Measurements from ENCODE around the gene VAV2. TPM values are rescaled to one million over a fixed set of nuclear protein-coding genes. Genes with fewer than 3 reads are reported as not detected.

Gene VAV2
- total RNA-seq, 4 donors from 2014 or later = 15.0 to 25.7 (median 20.5) TPM

DNA sequence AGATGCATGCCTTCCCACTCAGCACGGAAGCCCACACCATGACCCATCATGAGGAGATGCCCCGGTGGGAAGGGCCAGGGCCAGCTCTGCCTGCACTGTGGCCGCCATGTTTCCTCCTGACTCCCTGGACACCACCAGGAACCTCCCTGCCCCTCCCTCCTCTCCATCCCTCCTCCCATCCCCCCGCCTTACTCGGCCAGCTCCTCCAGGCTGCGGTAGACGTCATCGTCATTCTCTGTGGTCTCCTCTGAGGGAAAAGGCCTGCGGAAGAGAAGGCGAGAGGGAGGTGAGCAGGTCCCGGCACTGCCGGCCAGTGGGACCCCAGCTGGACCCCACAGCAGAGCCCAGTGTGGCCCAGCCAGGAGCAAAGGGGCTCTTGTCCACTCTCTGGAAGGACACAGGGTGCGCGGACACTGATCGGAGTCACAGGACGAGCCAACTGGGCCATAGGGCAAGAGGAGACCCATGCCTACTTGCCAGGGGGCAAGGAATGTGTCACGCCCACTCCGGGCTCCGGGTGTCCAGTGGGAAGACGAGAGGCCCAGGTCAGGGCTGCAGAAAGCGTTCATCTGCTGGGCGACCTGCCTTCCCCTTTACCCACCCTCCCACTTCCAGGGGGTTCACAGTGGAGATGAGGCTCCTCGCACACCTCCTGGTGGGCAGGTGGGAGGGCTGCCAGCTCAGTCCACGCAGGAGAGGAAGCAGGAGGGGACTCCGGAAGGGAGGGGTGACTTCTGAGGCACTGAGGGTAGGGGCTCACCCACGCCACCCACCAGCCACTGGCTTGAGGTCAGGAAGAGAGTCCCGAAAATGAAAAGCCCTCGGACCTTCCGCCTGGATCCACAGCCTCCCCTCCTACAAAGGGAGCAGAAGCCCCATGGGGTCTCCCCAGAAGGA, 157.8 kb downstream of the VAV2 start:
- Histone ChIP-seq H3K27me3 (no peaks in the 10 kb centered on the region), H3K36me3 (no peaks in the 10 kb centered on the region), H3K9me3 (no peaks in the 10 kb centered on the region), H3K4me3 (replicated peaks in 1 of 3) (no peak overlapping the region), H3K4me1 (peaks cover 0 to 6% of the 10 kb centered on the region in 2 donors), H3K27ac (no peak overlapping the region)
- WGBS, 2 donors = 91 to 92% methylated on average over 17 to 28 of the region's 29 CpGs
- intact Hi-C loops (cut with DNase I) = no loop called here
- no peak for TF ChIP-seq POLR2A (IDR thresholded peaks at IDR 0.05)
- TF ChIP-seq, protein P1, sequence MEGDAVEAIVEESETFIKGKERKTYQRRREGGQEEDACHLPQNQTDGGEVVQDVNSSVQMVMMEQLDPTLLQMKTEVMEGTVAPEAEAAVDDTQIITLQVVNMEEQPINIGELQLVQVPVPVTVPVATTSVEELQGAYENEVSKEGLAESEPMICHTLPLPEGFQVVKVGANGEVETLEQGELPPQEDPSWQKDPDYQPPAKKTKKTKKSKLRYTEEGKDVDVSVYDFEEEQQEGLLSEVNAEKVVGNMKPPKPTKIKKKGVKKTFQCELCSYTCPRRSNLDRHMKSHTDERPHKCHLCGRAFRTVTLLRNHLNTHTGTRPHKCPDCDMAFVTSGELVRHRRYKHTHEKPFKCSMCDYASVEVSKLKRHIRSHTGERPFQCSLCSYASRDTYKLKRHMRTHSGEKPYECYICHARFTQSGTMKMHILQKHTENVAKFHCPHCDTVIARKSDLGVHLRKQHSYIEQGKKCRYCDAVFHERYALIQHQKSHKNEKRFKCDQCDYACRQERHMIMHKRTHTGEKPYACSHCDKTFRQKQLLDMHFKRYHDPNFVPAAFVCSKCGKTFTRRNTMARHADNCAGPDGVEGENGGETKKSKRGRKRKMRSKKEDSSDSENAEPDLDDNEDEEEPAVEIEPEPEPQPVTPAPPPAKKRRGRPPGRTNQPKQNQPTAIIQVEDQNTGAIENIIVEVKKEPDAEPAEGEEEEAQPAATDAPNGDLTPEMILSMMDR (IDR thresholded peaks at IDR 0.05) = no peak
- DNase-seq = no peak

DNA sequence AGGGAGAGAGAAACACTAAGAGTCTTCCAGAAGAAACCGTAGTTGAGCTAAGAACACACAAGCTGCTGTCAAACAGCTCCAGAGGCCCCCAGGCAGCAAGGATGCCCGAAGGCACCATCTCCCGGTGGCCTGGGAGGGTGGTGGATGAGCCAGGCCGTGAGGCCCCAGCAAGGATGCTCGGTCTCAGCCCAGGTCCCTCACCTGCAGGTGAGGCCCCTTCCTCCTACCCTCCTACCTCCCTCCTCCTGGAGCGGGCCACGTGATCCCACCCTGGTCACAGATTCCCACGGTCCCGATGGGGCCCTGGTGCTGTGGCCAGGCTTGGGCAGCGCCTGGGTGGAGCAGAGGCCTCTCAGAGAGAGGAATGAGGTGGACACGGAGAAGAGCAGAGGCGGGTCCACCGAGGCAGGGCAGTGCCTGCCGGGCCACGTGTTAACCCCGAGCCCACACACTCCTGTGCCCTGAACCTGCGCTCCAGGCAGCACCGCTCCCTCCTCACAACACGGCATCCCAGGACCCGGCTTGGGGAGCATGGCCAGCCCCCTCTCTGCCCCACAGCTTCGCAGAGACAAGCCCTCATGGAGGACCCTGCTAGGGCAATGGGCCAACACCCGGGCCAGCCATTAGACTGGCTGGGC, 158.6 kb downstream of the VAV2 start:
- intact Hi-C loops (cut with DNase I) = no loop called here
- WGBS, 2 donors = 91 to 96% methylated on average over 15 of the region's 22 CpGs

DNA sequence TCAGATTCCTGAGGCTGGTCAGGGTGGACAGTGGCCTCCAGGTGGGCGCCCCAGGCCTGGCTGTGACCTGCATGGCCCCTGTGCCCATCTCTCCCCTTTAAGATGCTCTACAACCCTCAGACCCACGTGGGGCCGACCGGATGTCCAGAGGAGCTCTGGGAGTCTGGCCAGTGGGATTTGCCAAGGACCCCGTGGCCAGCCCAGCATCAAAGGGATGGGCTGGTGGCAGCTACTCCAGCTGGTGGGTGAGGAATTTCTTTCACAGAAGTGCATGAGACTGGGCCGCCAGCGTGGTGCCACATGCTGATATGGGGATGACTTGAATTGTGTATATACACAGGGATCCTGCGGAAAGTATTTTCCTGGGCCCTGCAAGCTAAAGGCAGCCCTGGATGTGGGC, 159.2 kb downstream of the VAV2 start:
- Histone ChIP-seq H3K27ac (no peak overlapping the region), H3K4me1 (peaks cover 0 to 6% of the 10 kb centered on the region in 2 donors), H3K36me3 (no peaks in the 10 kb centered on the region), H3K27me3 (no peaks in the 10 kb centered on the region), H3K9me3 (no peaks in the 10 kb centered on the region), H3K4me3 (replicated peaks in 1 of 3) (no peak overlapping the region)
- WGBS, 2 donors = 93 to 100% methylated on average over 2 to 8 of the region's 8 CpGs
- intact Hi-C loops (cut with DNase I) = no loop called here
- TF ChIP-seq POLR2A (IDR thresholded peaks at IDR 0.05) = no peak
- TF ChIP-seq, protein P1 (IDR thresholded peaks at IDR 0.05) = no peak
- DNase-seq = no peak

More for the DNA sequence above, 158.6 kb downstream of the VAV2 start:
- no peak overlapping the region for H3K4me3 ChIP-seq (replicated peaks in 1 of 3)
- H3K36me3 ChIP-seq = no peaks in the 10 kb centered on the region
- no peak for DNase-seq
- no peaks in the 10 kb centered on the region for H3K9me3 ChIP-seq
- no peak overlapping the region for H3K27ac ChIP-seq
- TF ChIP-seq POLR2A (IDR thresholded peaks at IDR 0.05) = no peak
- TF ChIP-seq, protein P1 (IDR thresholded peaks at IDR 0.05) = no peak
- H3K27me3 ChIP-seq = no peaks in the 10 kb centered on the region
- peaks cover 0 to 6% of the 10 kb centered on the region in 2 donors for H3K4me1 ChIP-seq

DNA sequence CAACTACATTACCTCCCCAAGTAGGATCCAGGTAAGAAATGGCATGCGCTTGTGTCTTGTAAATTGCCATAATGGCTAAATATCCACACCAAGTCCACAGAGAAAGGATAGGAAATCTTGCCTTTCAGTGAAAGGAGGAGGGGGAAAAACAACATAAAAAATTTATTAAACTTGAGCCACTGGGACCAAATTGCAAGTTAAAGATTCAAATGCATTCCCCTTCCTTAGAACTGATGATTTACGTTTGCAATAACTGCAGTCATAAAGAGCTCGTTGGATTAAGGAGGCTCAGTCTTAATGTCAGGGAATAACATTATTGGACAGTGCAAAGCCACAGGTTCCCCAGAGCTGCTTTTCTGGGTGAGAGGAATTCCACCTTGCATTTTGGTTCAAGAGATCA, 161.4 kb downstream of the VAV2 start:
- Histone ChIP-seq H3K9me3 (no peaks in the 10 kb centered on the region), H3K36me3 (no peaks in the 10 kb centered on the region), H3K27me3 (no peaks in the 10 kb centered on the region), H3K27ac (no peak overlapping the region), H3K4me3 (replicated peaks in 1 of 3) (no peak overlapping the region), H3K4me1 (peaks cover 0 to 6% of the 10 kb centered on the region in 2 donors)
- intact Hi-C loops (cut with DNase I) = no loop called here
- WGBS, 2 donors = 93 to 95% methylated on average over 3 of the region's 3 CpGs
- TF ChIP-seq, protein P1 (IDR thresholded peaks at IDR 0.05) = no peak
- TF ChIP-seq POLR2A (IDR thresholded peaks at IDR 0.05) = no peak
- DNase-seq = no peak

DNA sequence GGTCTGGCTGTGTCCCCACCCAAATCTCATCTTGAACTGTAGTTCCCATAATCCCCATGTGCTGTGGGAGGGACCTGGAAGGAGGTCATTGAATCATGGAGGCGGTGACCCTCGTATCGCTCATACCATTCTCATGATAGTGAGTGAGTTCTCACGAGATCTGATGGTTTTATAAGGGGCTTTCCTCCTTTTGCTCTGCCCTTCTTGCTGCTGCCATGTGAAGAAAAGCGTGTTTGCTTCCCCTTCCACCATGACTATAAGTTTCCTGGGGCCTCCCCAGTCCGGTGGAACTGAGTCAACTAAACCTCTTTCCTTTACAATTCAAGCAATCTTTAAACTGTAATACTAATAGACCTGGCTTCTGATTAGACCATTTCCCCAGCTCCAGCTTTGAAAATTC, 161.8 kb downstream of the VAV2 start:
- Histone ChIP-seq H3K36me3 (no peaks in the 10 kb centered on the region), H3K27ac (no peak overlapping the region), H3K27me3 (no peaks in the 10 kb centered on the region), H3K4me3 (replicated peaks in 1 of 3) (no peak overlapping the region), H3K4me1 (peaks cover 0 to 6% of the 10 kb centered on the region in 2 donors), H3K9me3 (no peaks in the 10 kb centered on the region)
- WGBS, 2 donors = 93 to 96% methylated on average over 6 of the region's 6 CpGs
- intact Hi-C loops (cut with DNase I) = no loop called here
- TF ChIP-seq POLR2A (IDR thresholded peaks at IDR 0.05) = no peak
- TF ChIP-seq, protein P1 (IDR thresholded peaks at IDR 0.05) = no peak
- DNase-seq = no peak
